Uterus (tissue), 4 donors: ENCODE data around the gene CYP4F3. TPM values are rescaled to one million over a fixed set of nuclear protein-coding genes. Genes with fewer than 3 reads are reported as not detected.

Source experiments
- DNase-seq, 2 donors: peaks; one replicate each; pipeline ENCODE4 v3.0.0-alpha.2; 2019 to 2020
- H3K27ac ChIP-seq, 2 donors: fragments of 200-600 bp; sonication (generic); 1 replicate in 1 of 2; 2 replicates in 1 of 2; pipeline ENCODE4 v1.5.1; 2016 to 2018
- H3K27me3 ChIP-seq, 2 donors: fragments of 200-600 bp; sonication (generic); one replicate each; pipeline ENCODE4 v1.5.1; 2018 to 2019; ENCODE audit warnings: control low read depth in 1 of 2
- H3K36me3 ChIP-seq, 2 donors: fragments of 200-600 bp; sonication (generic); one replicate each; pipeline ENCODE4 v1.5.1; 2019; ENCODE audit warnings: control low read depth in 1 of 2
- H3K4me1 ChIP-seq, 2 donors: fragments of 200-600 bp; sonication (generic); one replicate each; pipeline ENCODE4 v1.5.1; 2018 to 2019; ENCODE audit warnings: control low read depth in 1 of 2
- H3K4me3 ChIP-seq, 2 donors: fragments of 200-600 bp; sonication (generic); 1 replicate in 1 of 2; 2 replicates in 1 of 2; pipeline ENCODE4 v1.5.1; 2018 to 2019; ENCODE audit warnings: mild to moderate bottlenecking in 1 of 2
- H3K9me3 ChIP-seq, 2 donors: fragments of 200-600 bp; sonication (generic); one replicate each; pipeline ENCODE4 v1.5.1; 2019; ENCODE audit warnings: control low read depth in 1 of 2
- CTCF ChIP-seq, 4 experiments: fragments of 200-600 bp in 2 of 4; fragments of 450-650 bp in 2 of 4; sonication (generic) in 2 of 4; IDR thresholded peaks; one replicate each; pipeline ENCODE4 v1.5.1; 2016 to 2019; ENCODE audit warnings: antibody characterized with exemption in 4 of 4, mild to moderate bottlenecking in 2 of 4, moderate library complexity in 1 of 4
- POLR2A ChIP-seq, 2 donors: fragments of 450-650 bp; IDR thresholded peaks; one replicate each; pipeline ENCODE4 v1.6.1; 2016; ENCODE audit warnings: antibody characterized with exemption in 2 of 2, mild to moderate bottlenecking in 1 of 2, moderate library complexity in 1 of 2
- intact Hi-C: fragments of 100-400 bp; cut with DNase I; formaldehyde crosslinking; loops from one replicate; pipeline ENCODE4 v1.15.1; 2023; ENCODE audit warnings: low total_unique reads
- total RNA-seq, 4 donors: library from RNA; depleted of rRNA in 3 of 4; stranded (reverse); fragments of >200 nt in 3 of 4; gene quantifications; one replicate each; pipeline versions ENCODE4 v1.1.0 to v1.2.4, GENCODE V29; 2014 to 2023
- donor health status: DM: yes; HTN: yes; CAD: no.

The CYP4F3 gene
- total RNA-seq, 4 donors from 2014 or later, result 0.41 to 0.70 TPM; not detected in 2

- no peak for TF ChIP-seq POLR2A (IDR thresholded peaks at IDR 0.05)
- no peak for TF ChIP-seq CTCF (IDR thresholded peaks at IDR 0.05)
- Histone ChIP-seq H3K4me1 (no peaks in the 10 kb centered on the region), H3K36me3 (no peaks in the 10 kb centered on the region), H3K4me3 (no peak overlapping the region), H3K27me3 (no peaks in the 10 kb centered on the region), H3K27ac (no peak overlapping the region), H3K9me3 (no peaks in the 10 kb centered on the region)
- intact Hi-C loops, result no loop called here
- no peak for DNase-seq
Measured at GRCh38 chr19:15640904-15641597, 354 bp downstream of the CYP4F3 start.

GRCh38 chr19:15641901-15642491 is 1.3 kb downstream of the CYP4F3 start:
- intact Hi-C loops, result no loop called here
- Histone ChIP-seq H3K4me3 (no peak overlapping the region), H3K9me3 (no peaks in the 10 kb centered on the region), H3K36me3 (no peaks in the 10 kb centered on the region), H3K27ac (no peak overlapping the region), H3K4me1 (no peaks in the 10 kb centered on the region), H3K27me3 (no peaks in the 10 kb centered on the region)
- TF ChIP-seq POLR2A (IDR thresholded peaks at IDR 0.05) (no peak), CTCF (IDR thresholded peaks at IDR 0.05) (no peak)
- DNase-seq, result no peak

GRCh38 chr19:15642807-15643206 is 2.1 kb downstream of the CYP4F3 start:
- Histone ChIP-seq H3K36me3 (no peaks in the 10 kb centered on the region), H3K4me3 (no peak overlapping the region), H3K27me3 (no peaks in the 10 kb centered on the region), H3K27ac (no peak overlapping the region), H3K9me3 (no peaks in the 10 kb centered on the region), H3K4me1 (no peaks in the 10 kb centered on the region)
- TF ChIP-seq POLR2A (IDR thresholded peaks at IDR 0.05) (no peak), CTCF (IDR thresholded peaks at IDR 0.05) (no peak)
- intact Hi-C loops, result no loop called here
- no peak for DNase-seq

GRCh38 chr19:15643387-15643786 is 2.7 kb downstream of the CYP4F3 start:
- Histone ChIP-seq H3K4me1 (no peaks in the 10 kb centered on the region), H3K27me3 (no peaks in the 10 kb centered on the region), H3K9me3 (no peaks in the 10 kb centered on the region), H3K36me3 (no peaks in the 10 kb centered on the region), H3K27ac (no peak overlapping the region), H3K4me3 (no peak overlapping the region)
- TF ChIP-seq POLR2A (IDR thresholded peaks at IDR 0.05) (no peak), CTCF (IDR thresholded peaks at IDR 0.05) (no peak)
- no peak for DNase-seq
- intact Hi-C loops, result no loop called here

GRCh38 chr19:15644066-15644741 is 3.5 kb downstream of the CYP4F3 start:
- intact Hi-C loops, result no loop called here
- Histone ChIP-seq H3K27me3 (no peaks in the 10 kb centered on the region), H3K9me3 (no peaks in the 10 kb centered on the region), H3K36me3 (no peaks in the 10 kb centered on the region), H3K27ac (no peak overlapping the region), H3K4me1 (no peaks in the 10 kb centered on the region), H3K4me3 (no peak overlapping the region)
- TF ChIP-seq CTCF (IDR thresholded peaks at IDR 0.05) (no peak), POLR2A (IDR thresholded peaks at IDR 0.05) (no peak)
- DNase-seq, result no peak
